Muscle layer of duodenum (tissue), 2 donors: Measurements from ENCODE around the gene TSHR.
A peak's percentile ranks its signal among the peaks of the same experiment; 100 is the strongest.

ENCODE experiments used
- H3K27ac ChIP-seq: one replicate; pipeline ENCODE4 v1.7.0; 2013; ENCODE audit warnings: mild to moderate bottlenecking, low read length
- H3K27me3 ChIP-seq: one replicate; pipeline ENCODE4 v1.7.0; 2013; ENCODE audit warnings: low read depth, mild to moderate bottlenecking, control low read depth, low read length
- H3K36me3 ChIP-seq, 2 donors: one replicate each; pipeline ENCODE4 v1.7.0; 2013; ENCODE audit warnings: low read length in 2 of 2, control low read depth in 1 of 2, mild to moderate bottlenecking in 1 of 2; ENCODE audit not compliant: insufficient read depth in 2 of 2, control insufficient read depth in 1 of 2
- H3K4me1 ChIP-seq, 2 donors: one replicate each; pipeline ENCODE4 v1.7.0; 2013; ENCODE audit warnings: low read length in 2 of 2, mild to moderate bottlenecking in 2 of 2, control low read depth in 1 of 2, moderate library complexity in 1 of 2; ENCODE audit not compliant: insufficient read depth in 2 of 2, control insufficient read depth in 1 of 2
- H3K4me3 ChIP-seq, 2 donors: one replicate each; pipeline ENCODE4 v1.7.0; 2013; ENCODE audit warnings: low read length in 2 of 2, low read depth in 1 of 2, mild to moderate bottlenecking in 1 of 2
- H3K9me3 ChIP-seq, 2 donors: one replicate each; pipeline ENCODE4 v1.7.0; 2013; ENCODE audit warnings: low read length in 2 of 2, control low read depth in 1 of 2, mild to moderate bottlenecking in 1 of 2; ENCODE audit not compliant: control insufficient read depth in 1 of 2
- donor health status: healthy.

The TSHR gene

GRCh38 chr14:80954687-80955299 lies 628 bp upstream of the TSHR start:
- Histone ChIP-seq H3K27me3 (no peaks in the 10 kb centered on the region), H3K4me3 (peak overlapping the region; percentile 67 to 79), H3K27ac (no peak overlapping the region), H3K36me3 (no peaks in the 10 kb centered on the region), H3K9me3 (no peaks in the 10 kb centered on the region), H3K4me1 (peaks cover 0 to 10% of the 10 kb centered on the region in 2 donors)

GRCh38 chr14:80956102-80956501 lies 681 bp downstream of the TSHR start:
- peaks cover 0 to 10% of the 10 kb centered on the region in 2 donors for H3K4me1 ChIP-seq
- H3K27ac ChIP-seq, result no peak overlapping the region
- no peak overlapping the region for H3K4me3 ChIP-seq
- no peaks in the 10 kb centered on the region for H3K27me3 ChIP-seq
- H3K9me3 ChIP-seq, result no peaks in the 10 kb centered on the region
- H3K36me3 ChIP-seq, result no peaks in the 10 kb centered on the region

GRCh38 chr14:80956922-80957321 lies 1.5 kb downstream of the TSHR start:
- no peak overlapping the region for H3K27ac ChIP-seq
- H3K27me3 ChIP-seq, result no peaks in the 10 kb centered on the region
- H3K36me3 ChIP-seq, result no peaks in the 10 kb centered on the region
- no peaks in the 10 kb centered on the region for H3K9me3 ChIP-seq
- no peak overlapping the region for H3K4me3 ChIP-seq
- H3K4me1 ChIP-seq, result peaks cover 0 to 10% of the 10 kb centered on the region in 2 donors

GRCh38 chr14:80957613-80958012 lies 2.2 kb downstream of the TSHR start:
- Histone ChIP-seq H3K36me3 (no peaks in the 10 kb centered on the region), H3K4me3 (no peak overlapping the region), H3K9me3 (no peaks in the 10 kb centered on the region), H3K4me1 (peaks cover 0 to 10% of the 10 kb centered on the region in 2 donors), H3K27ac (no peak overlapping the region), H3K27me3 (no peaks in the 10 kb centered on the region)

GRCh38 chr14:80958226-80958625 lies 2.8 kb downstream of the TSHR start:
- H3K4me1 ChIP-seq, result peaks cover 0 to 10% of the 10 kb centered on the region in 2 donors
- no peaks in the 10 kb centered on the region for H3K27me3 ChIP-seq
- no peak overlapping the region for H3K27ac ChIP-seq
- no peaks in the 10 kb centered on the region for H3K9me3 ChIP-seq
- H3K4me3 ChIP-seq, result no peak overlapping the region
- no peaks in the 10 kb centered on the region for H3K36me3 ChIP-seq

- Histone ChIP-seq H3K4me1 (peaks cover 0 to 10% of the 10 kb centered on the region in 2 donors), H3K36me3 (no peaks in the 10 kb centered on the region), H3K4me3 (no peak overlapping the region), H3K27ac (no peak overlapping the region), H3K27me3 (no peaks in the 10 kb centered on the region), H3K9me3 (no peaks in the 10 kb centered on the region)
Measured at GRCh38 chr14:80958939-80959338, 3.5 kb downstream of the TSHR start.

GRCh38 chr14:80959496-80959895 lies 4.1 kb downstream of the TSHR start:
- no peak overlapping the region for H3K27ac ChIP-seq
- H3K36me3 ChIP-seq, result no peaks in the 10 kb centered on the region
- H3K9me3 ChIP-seq, result no peaks in the 10 kb centered on the region
- H3K27me3 ChIP-seq, result no peaks in the 10 kb centered on the region
- H3K4me3 ChIP-seq, result no peak overlapping the region
- peaks cover 0 to 9% of the 10 kb centered on the region in 2 donors for H3K4me1 ChIP-seq

- H3K27me3 ChIP-seq, result no peaks in the 10 kb centered on the region
- no peaks in the 10 kb centered on the region for H3K9me3 ChIP-seq
- no peak overlapping the region for H3K27ac ChIP-seq
- no peaks in the 10 kb centered on the region for H3K4me1 ChIP-seq
- H3K36me3 ChIP-seq, result no peaks in the 10 kb centered on the region
- no peak overlapping the region for H3K4me3 ChIP-seq
Measured at GRCh38 chr14:80965037-80965436, 9.6 kb downstream of the TSHR start.

GRCh38 chr14:80973931-80974641 lies 18.7 kb downstream of the TSHR start:
- Histone ChIP-seq H3K9me3 (no peaks in the 10 kb centered on the region), H3K36me3 (no peaks in the 10 kb centered on the region), H3K4me3 (no peak overlapping the region), H3K27ac (no peak overlapping the region), H3K27me3 (no peaks in the 10 kb centered on the region), H3K4me1 (no peaks in the 10 kb centered on the region)

- no peaks in the 10 kb centered on the region for H3K27me3 ChIP-seq
- H3K9me3 ChIP-seq, result no peaks in the 10 kb centered on the region
- no peaks in the 10 kb centered on the region for H3K4me1 ChIP-seq
- H3K4me3 ChIP-seq, result no peak overlapping the region
- H3K36me3 ChIP-seq, result no peaks in the 10 kb centered on the region
- H3K27ac ChIP-seq, result no peak overlapping the region
Measured at GRCh38 chr14:80974679-80975078, 19.3 kb downstream of the TSHR start.

- no peak overlapping the region for H3K4me3 ChIP-seq
- H3K27ac ChIP-seq, result no peak overlapping the region
- H3K9me3 ChIP-seq, result no peaks in the 10 kb centered on the region
- no peaks in the 10 kb centered on the region for H3K27me3 ChIP-seq
- H3K36me3 ChIP-seq, result no peaks in the 10 kb centered on the region
- H3K4me1 ChIP-seq, result no peaks in the 10 kb centered on the region
Measured at GRCh38 chr14:80977221-80977620, 21.8 kb downstream of the TSHR start.

- no peak overlapping the region for H3K27ac ChIP-seq
- no peaks in the 10 kb centered on the region for H3K27me3 ChIP-seq
- H3K4me3 ChIP-seq, result no peak overlapping the region
- no peaks in the 10 kb centered on the region for H3K9me3 ChIP-seq
- no peaks in the 10 kb centered on the region for H3K36me3 ChIP-seq
- H3K4me1 ChIP-seq, result no peaks in the 10 kb centered on the region
Measured at GRCh38 chr14:80978403-80978802, 23.0 kb downstream of the TSHR start.
